ENCODE results near the gene RGL1. TPM values are rescaled to one million over a fixed set of nuclear protein-coding genes. Genes with fewer than 3 reads are reported as not detected.

Gene RGL1
- total and polyA plus RNA-seq, 8 donors = 0.58 to 22.2 (median 8.5) TPM

GRCh38 chr1:183898610-183899009 is 93.7 kb downstream of the RGL1 start:
- TF ChIP-seq POLR2A (IDR thresholded peaks at IDR 0.05) (no peak), EP300 (IDR thresholded peaks at IDR 0.05) (no peak), POLR2AphosphoS5 (IDR thresholded peaks at IDR 0.05) (no peak), CTCF (IDR thresholded peaks at IDR 0.05) (no peak)
- Histone ChIP-seq H3K27me3 (no peaks in the 10 kb centered on the region), H3K9me3 (no peaks in the 10 kb centered on the region), H3K36me3 (peaks cover 0 to 73% (median 21%) of the 10 kb centered on the region in 4 donors), H3K4me3 (no peak overlapping the region), H3K4me1 (peaks cover 0 to 10% (median under 1%) of the 10 kb centered on the region in 4 donors), H3K27ac (peak overlapping the region in 1 of 5 donors; percentile 40)
- intact Hi-C loops (cut with DNase I; ENCODE audit: low total_unique reads) = no loop called here
- WGBS, 5 donors = 64 to 97% (median 80%) methylated on average over 2 of the region's 2 CpGs
- DNase-seq = no peak

- Histone ChIP-seq H3K36me3 (peaks cover 0 to 73% (median 38%) of the 10 kb centered on the region in 4 donors), H3K27me3 (no peaks in the 10 kb centered on the region), H3K9me3 (no peaks in the 10 kb centered on the region), H3K4me3 (no peak overlapping the region), H3K4me1 (peaks cover 0 to 10% (median 0%) of the 10 kb centered on the region in 4 donors), H3K27ac (no peak overlapping the region)
- DNase-seq = no peak
- TF ChIP-seq EP300 (IDR thresholded peaks at IDR 0.05) (no peak), CTCF (IDR thresholded peaks at IDR 0.05) (no peak), POLR2A (IDR thresholded peaks at IDR 0.05) (no peak), POLR2AphosphoS5 (IDR thresholded peaks at IDR 0.05) (no peak)
- 19 to 50% (median 42%) methylated on average over 1 of the region's 1 CpG for WGBS, 5 donors
- intact Hi-C loops (cut with DNase I; ENCODE audit: low total_unique reads) = no loop called here
Measured at GRCh38 chr1:183901748-183902330, 96.9 kb downstream of the RGL1 start.

- intact Hi-C loops (cut with DNase I; ENCODE audit: low total_unique reads) = no loop called here
- 78 to 85% (median 83%) methylated on average over 5 of the region's 5 CpGs for WGBS, 5 donors
- H3K36me3 ChIP-seq = peaks cover 0 to 76% (median 47%) of the 10 kb centered on the region in 4 donors
Measured at GRCh38 chr1:183903101-183903500, 98.2 kb downstream of the RGL1 start.

GRCh38 chr1:183905508-183906113 is 100.7 kb downstream of the RGL1 start:
- no peak for DNase-seq
- H3K9me3 ChIP-seq = no peaks in the 10 kb centered on the region
- no peaks in the 10 kb centered on the region for H3K27me3 ChIP-seq
- TF ChIP-seq CTCF (IDR thresholded peaks at IDR 0.05) = no peak
- no peak for TF ChIP-seq EP300 (IDR thresholded peaks at IDR 0.05)
- TF ChIP-seq POLR2AphosphoS5 (IDR thresholded peaks at IDR 0.05) = no peak
- no peak for TF ChIP-seq POLR2A (IDR thresholded peaks at IDR 0.05)
- 77 to 89% (median 83%) methylated on average over 6 of the region's 6 CpGs for WGBS, 5 donors
- peaks cover 0 to 75% (median 53%) of the 10 kb centered on the region in 4 donors for H3K36me3 ChIP-seq
- intact Hi-C loops (cut with DNase I; ENCODE audit: low total_unique reads) = no loop called here
- H3K27ac ChIP-seq = no peak overlapping the region
- no peak overlapping the region for H3K4me3 ChIP-seq
- no peaks in the 10 kb centered on the region for H3K4me1 ChIP-seq

More at GRCh38 chr1:183903101-183903500, 98.2 kb downstream of the RGL1 start:
- Histone ChIP-seq H3K9me3 (no peaks in the 10 kb centered on the region), H3K27me3 (no peaks in the 10 kb centered on the region), H3K27ac (no peak overlapping the region), H3K4me1 (peaks cover 0 to 4% (median 0%) of the 10 kb centered on the region in 4 donors), H3K4me3 (no peak overlapping the region)
- no peak for TF ChIP-seq EP300 (IDR thresholded peaks at IDR 0.05)
- no peak for TF ChIP-seq CTCF (IDR thresholded peaks at IDR 0.05)
- no peak for TF ChIP-seq POLR2A (IDR thresholded peaks at IDR 0.05)
- TF ChIP-seq POLR2AphosphoS5 (IDR thresholded peaks at IDR 0.05) = no peak
- no peak for DNase-seq
